HG03025 (cell line): ENCODE results near the gene TSPO.
"Not testable (repeated sequence)": the region's sequence is repeated elsewhere in the genome, so short reads cannot be mapped to it uniquely, and the experiment has no call there.

Source experiments
- ATAC-seq: cut with Tn5 transposase; IDR thresholded peaks from one replicate; pipeline ENCODE4 v1.9.1; 2021; ENCODE audit warnings: mild to moderate bottlenecking, moderate library complexity; ENCODE audit not compliant: unreplicated experiment, low FRiP score

Gene TSPO

GRCh38 chr22:43129426-43130425, 21.6 kb upstream of the TSPO start:
- no peak for ATAC-seq

GRCh38 chr22:43131773-43132501, 19.4 kb upstream of the TSPO start:
- ATAC-seq: no peak

DNA sequence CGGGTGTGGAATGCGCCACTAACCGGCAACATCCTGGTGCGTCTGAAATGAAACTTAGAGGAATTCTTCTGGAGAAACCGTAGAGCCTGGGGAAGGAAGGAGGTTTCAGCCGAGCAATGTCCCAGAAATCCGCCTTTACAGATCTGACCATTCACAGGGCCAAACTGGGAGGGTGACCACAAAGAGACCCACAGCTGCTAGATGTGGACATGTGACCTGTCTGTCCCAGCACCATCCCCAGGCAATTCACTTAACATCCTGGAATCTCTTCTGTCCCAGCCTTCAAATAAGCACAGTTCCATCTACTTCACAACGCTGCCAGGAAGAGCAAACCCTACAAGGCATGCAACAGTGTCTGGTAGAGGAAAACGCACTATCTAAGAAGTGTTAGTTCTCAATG, 18.0 kb upstream of the TSPO start:
- ATAC-seq: no peak

DNA sequence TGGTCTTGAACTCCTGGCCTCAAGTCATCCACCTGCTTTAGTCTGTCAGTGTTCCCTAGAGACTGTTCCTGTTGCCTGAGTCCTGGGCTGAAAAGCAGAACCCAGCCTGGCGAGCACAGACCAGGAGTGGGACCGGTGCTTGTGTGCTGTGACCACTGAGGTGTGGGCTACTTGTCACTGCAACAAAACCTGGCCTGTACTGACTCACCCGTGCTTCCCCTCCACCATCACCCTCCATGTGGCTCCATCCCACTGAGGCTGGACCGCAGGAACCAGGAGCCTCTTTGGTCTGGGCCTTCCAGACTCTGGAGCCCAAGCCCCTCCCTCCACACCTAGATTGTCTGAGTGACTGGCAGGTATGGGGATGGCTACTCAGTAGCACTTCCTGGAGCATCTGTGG, 16.8 kb upstream of the TSPO start:
- no peak for ATAC-seq

DNA sequence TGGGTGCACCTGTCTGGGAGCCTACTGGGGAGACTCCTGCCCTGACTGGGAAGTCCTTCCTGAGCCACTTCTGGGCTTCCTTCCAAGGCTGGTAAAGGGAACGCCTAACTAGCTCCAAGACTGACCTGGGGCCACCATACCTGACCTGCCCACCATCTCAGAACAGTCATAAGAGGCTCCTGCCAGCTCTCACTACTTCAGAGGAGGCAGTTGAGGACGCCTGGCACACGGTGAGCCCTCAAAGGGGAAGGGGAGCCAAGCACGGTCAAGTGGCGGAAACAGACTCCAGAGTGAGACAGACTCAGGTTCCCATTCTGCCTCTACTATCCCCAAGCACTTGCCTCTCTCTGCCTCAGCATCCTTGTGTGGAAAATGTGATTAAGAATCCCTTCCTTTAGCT, 15.8 kb upstream of the TSPO start:
- no peak for ATAC-seq

DNA sequence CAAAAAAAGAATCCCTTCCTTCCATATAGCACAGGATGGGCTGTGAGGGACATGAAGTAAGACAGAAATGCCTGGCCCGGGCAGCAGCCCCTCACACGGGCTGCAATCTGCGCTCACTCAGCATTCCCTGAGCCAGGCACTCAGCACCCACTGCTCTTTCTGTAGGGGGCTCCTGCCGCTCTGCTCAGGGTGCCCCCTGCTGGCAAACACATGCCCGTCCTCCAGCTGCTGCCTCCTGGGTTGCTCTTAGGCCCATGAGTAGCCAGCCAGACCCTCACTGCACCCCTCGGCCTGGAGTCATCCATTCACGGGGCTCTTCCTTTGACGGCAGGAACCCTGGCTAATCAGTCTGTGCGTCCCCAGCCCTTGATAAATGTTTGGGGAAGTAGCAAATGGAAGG, 15.1 kb upstream of the TSPO start:
- no peak for ATAC-seq

- no peak for ATAC-seq
Measured at GRCh38 chr22:43136801-43137200, 14.6 kb upstream of the TSPO start.

- no peak for ATAC-seq
Measured at GRCh38 chr22:43142880-43143562, 8.3 kb upstream of the TSPO start, which contains the start of gene MCAT. MCAT (minus strand) TSS chr22:43143398; CDS start chr22:43143348, 50 bp downstream.

- no peak for ATAC-seq
Measured at GRCh38 chr22:43144949-43145348, 6.4 kb upstream of the TSPO start.

DNA sequence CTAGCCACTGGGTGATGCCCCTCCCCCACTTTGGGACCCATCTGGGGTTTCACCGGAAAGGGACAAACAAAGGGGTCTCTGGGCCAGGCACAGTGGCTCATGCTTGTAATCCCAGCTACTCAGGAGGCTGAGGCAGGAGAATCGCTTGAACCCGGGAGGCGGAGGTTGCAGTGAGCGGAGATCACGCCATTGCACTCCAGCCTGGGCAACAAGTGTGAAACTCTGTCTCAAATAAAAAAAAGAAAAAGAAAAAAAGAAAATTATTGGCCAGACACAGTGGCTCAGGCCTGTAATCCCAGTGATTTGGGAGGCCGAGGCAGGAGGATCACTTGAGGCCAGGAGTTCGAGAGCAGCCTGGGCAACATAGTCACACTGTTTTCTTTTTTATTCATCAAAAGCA, 6.0 kb upstream of the TSPO start:
- ATAC-seq: not testable (repeated sequence)

DNA sequence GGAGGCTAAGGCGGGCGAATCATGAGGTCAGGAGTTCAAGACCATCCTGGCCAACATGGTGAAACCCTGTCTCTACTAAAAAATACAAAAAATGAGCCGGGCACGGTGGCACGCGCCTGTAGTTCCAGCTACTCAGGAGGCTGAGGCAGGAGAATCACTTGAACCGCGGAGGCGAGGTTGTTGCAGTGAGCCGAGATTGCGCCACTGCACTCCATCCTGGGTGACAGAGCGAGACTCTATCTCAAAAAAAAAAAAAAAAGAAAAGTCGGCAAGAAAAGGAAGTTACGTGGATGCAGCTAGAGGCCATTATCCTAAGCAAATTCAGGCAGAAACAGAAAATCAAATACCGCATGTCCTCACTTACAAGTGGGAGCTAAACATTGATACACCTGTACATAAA, 5.0 kb upstream of the TSPO start:
- not testable (repeated sequence) for ATAC-seq

DNA sequence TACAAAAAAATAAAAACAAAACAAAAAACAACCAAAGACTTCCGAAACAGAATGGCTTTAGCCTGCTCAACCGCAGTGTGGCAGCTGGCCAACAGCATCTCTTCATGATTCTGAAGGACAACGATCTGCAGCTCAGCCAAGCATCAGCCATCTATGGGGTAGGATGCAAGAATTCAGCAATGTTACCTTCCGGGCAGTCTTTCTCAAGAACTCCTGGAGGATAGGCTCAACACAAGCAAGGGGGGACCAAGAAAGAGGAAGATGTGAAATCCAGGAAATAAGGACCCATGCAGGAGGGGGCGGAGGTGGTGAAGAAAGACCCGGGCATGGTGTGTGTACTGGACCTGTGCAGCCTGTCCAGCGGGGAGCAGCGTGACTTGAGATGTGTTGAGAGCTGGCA, 3.5 kb upstream of the TSPO start:
- ATAC-seq: no peak

GRCh38 chr22:43148581-43148980, 2.8 kb upstream of the TSPO start:
- ATAC-seq: no peak

- ATAC-seq: no peak
Measured at GRCh38 chr22:43150731-43151206, 590 bp upstream of the TSPO start.

DNA sequence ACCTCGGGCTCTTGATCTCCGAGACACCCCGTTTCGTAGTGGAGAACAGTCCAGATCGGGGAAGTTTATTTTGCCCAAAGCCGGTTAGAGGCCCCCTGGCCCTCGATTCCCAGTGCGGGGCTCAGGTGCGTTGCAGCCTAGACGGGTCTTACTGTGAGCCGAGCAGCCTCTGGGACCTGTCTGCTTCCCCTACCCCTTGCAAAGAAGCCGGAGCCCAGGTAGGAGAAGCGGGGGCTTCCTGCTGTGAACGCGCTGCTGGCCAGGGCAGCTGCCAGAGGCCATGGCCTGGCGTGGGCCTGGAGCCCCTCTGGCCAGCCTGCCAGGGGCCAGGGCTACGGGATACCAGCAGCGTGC, 621 bp downstream of the TSPO start:
- no peak for ATAC-seq

DNA sequence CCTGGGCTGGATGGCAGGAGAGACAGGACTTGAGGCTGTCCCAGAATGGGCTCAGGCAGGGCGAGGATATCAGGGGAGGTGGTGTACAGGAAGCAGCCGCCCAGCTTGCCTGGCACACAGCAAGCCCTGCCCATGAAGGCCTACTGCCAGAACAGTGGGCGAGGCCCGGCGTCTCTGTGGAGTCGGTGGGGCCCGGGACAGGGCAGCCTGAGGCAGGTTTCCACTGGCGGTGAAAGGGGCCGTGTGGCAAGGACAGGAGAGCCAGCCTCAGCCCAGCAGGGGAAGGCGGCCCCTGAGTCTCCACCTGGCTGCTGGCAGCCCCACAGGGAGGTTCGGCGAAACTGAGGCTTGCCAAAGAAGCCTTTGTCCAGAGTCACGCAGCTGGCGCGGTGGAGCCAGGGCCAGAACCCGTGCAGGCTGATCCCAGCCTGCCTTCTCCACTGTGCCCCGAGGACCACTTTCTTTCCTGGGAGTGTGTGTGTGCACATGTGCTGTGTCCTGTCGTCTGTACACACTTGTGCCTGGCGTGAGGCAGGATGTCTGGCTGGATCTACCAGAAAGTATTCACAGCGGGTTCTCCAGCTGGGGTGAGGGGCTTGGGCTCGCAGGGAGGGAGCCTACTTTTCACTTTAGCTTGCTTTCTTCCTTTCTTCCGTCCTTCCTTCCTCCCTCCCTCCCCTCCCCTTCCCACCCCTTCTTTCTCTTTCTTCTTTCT, 1.2 kb downstream of the TSPO start:
- no peak for ATAC-seq

DNA sequence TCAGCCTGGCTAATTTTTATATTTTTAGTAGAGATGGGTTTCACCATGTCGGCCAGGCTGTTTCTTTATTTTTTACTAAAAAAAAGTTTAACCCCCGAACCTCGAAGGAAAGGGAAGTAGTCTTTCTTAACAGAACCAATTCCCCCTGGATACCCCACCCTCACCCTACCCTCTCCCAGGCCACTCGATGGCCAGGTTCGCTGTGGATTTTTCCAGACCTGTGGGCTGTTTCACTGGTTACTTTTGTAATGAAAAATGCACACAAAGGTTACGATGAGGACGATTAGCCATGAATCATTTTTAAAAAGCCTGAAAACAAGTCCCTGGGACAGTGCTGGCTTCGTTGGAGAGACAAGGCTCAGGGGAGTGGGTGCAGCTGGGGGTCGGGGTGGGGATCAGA, 2.5 kb downstream of the TSPO start:
- no peak for ATAC-seq

- ATAC-seq: no peak
Measured at GRCh38 chr22:43154887-43155536, 3.7 kb downstream of the TSPO start.

GRCh38 chr22:43155789-43156188, 4.4 kb downstream of the TSPO start:
- no peak for ATAC-seq

DNA sequence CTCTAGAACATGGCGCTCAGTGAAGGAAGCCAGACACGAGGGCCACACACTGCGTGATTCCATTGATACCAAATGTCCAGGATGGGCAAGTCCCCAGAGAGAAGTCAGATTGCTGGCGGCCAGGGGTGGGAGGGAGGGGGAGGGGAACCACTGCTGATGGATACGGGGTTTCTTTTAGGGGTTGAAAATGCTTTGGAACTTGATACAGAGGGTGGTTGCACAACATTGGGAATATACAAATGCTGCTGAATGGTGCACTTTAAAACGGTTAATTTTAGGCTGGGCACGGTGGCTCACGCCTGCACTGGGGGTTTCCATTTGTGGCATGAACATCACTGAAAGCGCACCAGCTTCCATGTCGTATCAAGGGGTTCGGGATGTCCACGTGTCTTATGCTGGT, 5.1 kb downstream of the TSPO start:
- ATAC-seq: no peak
